ENCODE data around the gene ZNF335. TPM values are rescaled to one million over a fixed set of nuclear protein-coding genes. Genes with fewer than 3 reads are reported as not detected.
"Not testable (repeated sequence)": the region's sequence is repeated elsewhere in the genome, so short reads cannot be mapped to it uniquely, and the experiment has no call there.

Gene ZNF335
- total and polyA plus RNA-seq, 2 experiments from 2014 or later = 12.6 to 14.9 TPM

GRCh38 chr20:45958593-45958992 lies 13.4 kb downstream of the ZNF335 start:
- no peak overlapping the region for H3K4me3 ChIP-seq
- H3K36me3 ChIP-seq (replicated peaks; ENCODE audit: insufficient read depth, low read depth) = peaks cover 6% of the 10 kb centered on the region
- DNase-seq (ENCODE audit: low spot score) = no peak
- H3K9me2 ChIP-seq (replicated peaks; ENCODE audit: insufficient read depth) = no peaks in the 10 kb centered on the region
- no peak overlapping the region for H3K27ac ChIP-seq
- no peaks in the 10 kb centered on the region for H3K4me1 ChIP-seq (ENCODE audit: insufficient read depth)
- no peaks in the 10 kb centered on the region for H4K20me1 ChIP-seq (ENCODE audit: insufficient read depth, poor library complexity, severe bottlenecking)
- 99% methylated on average over 4 of the region's 4 CpGs for WGBS (ENCODE audit: low lambda C conversion rate, missing lambda C conversion rate)
- H2AFZ ChIP-seq = no peak overlapping the region
- no peaks in the 10 kb centered on the region for H3K27me3 ChIP-seq
- H3K4me2 ChIP-seq = no peak overlapping the region
- H3K79me2 ChIP-seq = no peaks in the 10 kb centered on the region
- no peaks in the 10 kb centered on the region for H3K9me3 ChIP-seq (ENCODE audit: low read depth)
- no peak for TF ChIP-seq EZH2 (IDR thresholded peaks at IDR 0.05; ENCODE audit: borderline replicate concordance)
- TF ChIP-seq CTCF (IDR thresholded peaks at IDR 0.05; ENCODE audit: poor library complexity) = no peak
- no peak for TF ChIP-seq EZH2phosphoT487 (IDR thresholded peaks at IDR 0.05; ENCODE audit: low read depth, severe bottlenecking, unreplicated experiment)

DNA sequence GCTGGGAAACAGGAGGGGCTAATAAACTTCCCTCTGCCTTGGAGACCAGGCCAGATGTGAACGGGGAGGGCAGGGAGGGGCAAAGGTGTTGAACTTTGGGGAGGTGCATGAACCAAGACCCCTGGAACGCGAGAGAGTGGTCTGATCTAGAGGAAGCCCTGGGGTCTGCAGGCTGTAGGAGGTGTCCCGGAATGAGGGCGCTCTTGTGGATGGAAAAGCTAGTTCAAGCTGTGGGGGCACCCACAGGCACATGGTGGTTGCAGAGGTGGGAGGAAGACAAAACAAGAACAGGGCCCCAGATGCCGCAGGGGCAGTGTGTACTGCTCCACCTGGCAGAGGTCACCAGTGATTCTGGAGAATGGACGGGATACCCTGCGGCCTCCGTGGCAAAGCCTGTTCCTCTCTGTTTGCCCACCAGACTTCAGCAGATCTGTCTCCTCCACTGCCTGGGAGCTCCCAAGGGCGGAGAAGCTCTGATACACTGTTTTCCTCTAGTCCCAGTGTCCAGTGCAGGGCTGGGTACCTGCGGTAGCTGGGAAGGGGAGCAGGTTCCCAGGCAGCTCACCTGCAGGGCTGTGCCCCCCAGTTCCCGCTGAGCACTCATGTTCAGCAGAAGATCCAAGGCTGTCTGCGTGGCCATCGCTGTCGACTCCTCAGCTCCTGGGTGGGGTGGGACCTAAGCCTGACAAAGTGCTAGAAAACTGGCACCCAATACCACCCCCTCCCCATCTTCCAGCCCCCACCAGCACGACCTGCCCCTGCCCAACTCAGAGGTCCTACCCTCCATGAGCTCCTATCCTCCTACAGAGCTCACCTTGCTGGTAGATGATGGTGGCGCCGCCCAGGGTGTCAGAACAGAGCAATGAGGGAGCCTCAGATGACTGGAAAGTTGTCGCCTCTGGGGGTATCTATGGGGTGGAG lies 14.7 kb downstream of the ZNF335 start:
- no peaks in the 10 kb centered on the region for H3K9me2 ChIP-seq (replicated peaks; ENCODE audit: insufficient read depth)
- H2AFZ ChIP-seq = no peak overlapping the region
- no peak for TF ChIP-seq EZH2phosphoT487 (IDR thresholded peaks at IDR 0.05; ENCODE audit: low read depth, severe bottlenecking, unreplicated experiment)
- H4K20me1 ChIP-seq (ENCODE audit: insufficient read depth, poor library complexity, severe bottlenecking) = no peaks in the 10 kb centered on the region
- H3K4me1 ChIP-seq (ENCODE audit: insufficient read depth) = no peaks in the 10 kb centered on the region
- H3K9me3 ChIP-seq (ENCODE audit: low read depth) = no peaks in the 10 kb centered on the region
- 91% methylated on average over 19 of the region's 19 CpGs for WGBS (ENCODE audit: low lambda C conversion rate, missing lambda C conversion rate)
- DNase-seq (ENCODE audit: low spot score) = no peak
- no peak overlapping the region for H3K4me3 ChIP-seq
- no peak overlapping the region for H3K4me2 ChIP-seq
- H3K27me3 ChIP-seq = no peaks in the 10 kb centered on the region
- peaks cover 6% of the 10 kb centered on the region for H3K36me3 ChIP-seq (replicated peaks; ENCODE audit: insufficient read depth, low read depth)
- H3K79me2 ChIP-seq = no peaks in the 10 kb centered on the region
- no peak overlapping the region for H3K27ac ChIP-seq

DNA sequence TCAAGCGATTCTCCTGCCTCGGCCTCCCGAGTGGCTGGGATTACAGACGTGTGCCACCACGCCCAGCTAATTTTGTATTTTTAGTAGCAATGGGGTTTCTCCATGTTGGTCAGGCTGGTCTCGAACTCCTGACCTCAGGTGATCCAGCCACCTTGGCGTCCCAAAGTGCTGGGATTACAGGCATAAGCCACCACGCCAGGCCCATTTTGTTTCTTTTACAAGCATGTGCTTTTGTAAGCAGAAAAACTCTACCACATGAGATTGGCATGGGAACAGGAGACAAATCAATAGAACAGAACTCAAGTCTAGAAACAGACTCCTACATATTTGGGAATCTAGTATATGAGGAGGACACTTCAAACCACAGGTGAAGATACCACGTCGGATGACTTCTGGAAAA lies 15.7 kb downstream of the ZNF335 start:
- not testable (repeated sequence) for H3K4me2 ChIP-seq; H3K9me3 ChIP-seq (ENCODE audit: low read depth); H3K27me3 ChIP-seq; H3K4me1 ChIP-seq (ENCODE audit: insufficient read depth); H3K27ac ChIP-seq; H3K9me2 ChIP-seq (replicated peaks; ENCODE audit: insufficient read depth); H3K4me3 ChIP-seq; H3K79me2 ChIP-seq; DNase-seq (ENCODE audit: low spot score); H2AFZ ChIP-seq; H3K36me3 ChIP-seq (replicated peaks; ENCODE audit: insufficient read depth, low read depth); H4K20me1 ChIP-seq (ENCODE audit: insufficient read depth, poor library complexity, severe bottlenecking)
- 96% methylated on average over 10 of the region's 10 CpGs for WGBS (ENCODE audit: low lambda C conversion rate, missing lambda C conversion rate)

GRCh38 chr20:45953672-45954071 lies 18.3 kb downstream of the ZNF335 start:
- TF ChIP-seq EZH2 (IDR thresholded peaks at IDR 0.05; ENCODE audit: borderline replicate concordance) = no peak
- Histone ChIP-seq H3K4me3 (no peak overlapping the region), H3K27me3 (no peaks in the 10 kb centered on the region), H3K4me1 (ENCODE audit: insufficient read depth) (no peaks in the 10 kb centered on the region), H2AFZ (no peak overlapping the region), H3K9me3 (ENCODE audit: low read depth) (no peaks in the 10 kb centered on the region), H4K20me1 (ENCODE audit: insufficient read depth, poor library complexity, severe bottlenecking) (no peaks in the 10 kb centered on the region), H3K9me2 (replicated peaks; ENCODE audit: insufficient read depth) (no peaks in the 10 kb centered on the region), H3K36me3 (replicated peaks; ENCODE audit: insufficient read depth, low read depth) (no peaks in the 10 kb centered on the region), H3K4me2 (no peak overlapping the region), H3K79me2 (no peaks in the 10 kb centered on the region), H3K27ac (no peak overlapping the region)
- WGBS (ENCODE audit: low lambda C conversion rate, missing lambda C conversion rate) = 95% methylated on average over 9 of the region's 9 CpGs
- no peak for DNase-seq (ENCODE audit: low spot score)

GRCh38 chr20:45952861-45953260 lies 19.1 kb downstream of the ZNF335 start:
- Histone ChIP-seq H2AFZ (no peak overlapping the region), H3K9me3 (ENCODE audit: low read depth) (no peaks in the 10 kb centered on the region), H3K9me2 (replicated peaks; ENCODE audit: insufficient read depth) (no peaks in the 10 kb centered on the region), H3K4me2 (no peak overlapping the region), H3K36me3 (replicated peaks; ENCODE audit: insufficient read depth, low read depth) (no peaks in the 10 kb centered on the region), H3K79me2 (no peaks in the 10 kb centered on the region), H4K20me1 (ENCODE audit: insufficient read depth, poor library complexity, severe bottlenecking) (no peaks in the 10 kb centered on the region), H3K27me3 (no peaks in the 10 kb centered on the region), H3K4me1 (ENCODE audit: insufficient read depth) (no peaks in the 10 kb centered on the region), H3K27ac (no peak overlapping the region), H3K4me3 (no peak overlapping the region)
- 98% methylated on average over 5 of the region's 5 CpGs for WGBS (ENCODE audit: low lambda C conversion rate, missing lambda C conversion rate)
- DNase-seq (ENCODE audit: low spot score) = no peak
- TF ChIP-seq EZH2 (IDR thresholded peaks at IDR 0.05; ENCODE audit: borderline replicate concordance) = no peak
- TF ChIP-seq EZH2phosphoT487 (IDR thresholded peaks at IDR 0.05; ENCODE audit: low read depth, severe bottlenecking, unreplicated experiment) = no peak
- no peak for TF ChIP-seq CTCF (IDR thresholded peaks at IDR 0.05; ENCODE audit: poor library complexity)
